Uterus (tissue), 4 donors: ENCODE data around the gene TALDO1. TPM values are rescaled to one million over a fixed set of nuclear protein-coding genes. Genes with fewer than 3 reads are reported as not detected.
A peak's percentile ranks its signal among the peaks of the same experiment; 100 is the strongest.

Experiments used
- DNase-seq, 2 donors: peaks; one replicate each; pipeline ENCODE4 v3.0.0-alpha.2; 2019 to 2020
- H3K27ac ChIP-seq, 2 donors: fragments of 200-600 bp; sonication (generic); 1 replicate in 1 of 2; 2 replicates in 1 of 2; pipeline ENCODE4 v1.5.1; 2016 to 2018
- H3K27me3 ChIP-seq, 2 donors: fragments of 200-600 bp; sonication (generic); one replicate each; pipeline ENCODE4 v1.5.1; 2018 to 2019; ENCODE audit warnings: control low read depth in 1 of 2
- H3K36me3 ChIP-seq, 2 donors: fragments of 200-600 bp; sonication (generic); one replicate each; pipeline ENCODE4 v1.5.1; 2019; ENCODE audit warnings: control low read depth in 1 of 2
- H3K4me1 ChIP-seq, 2 donors: fragments of 200-600 bp; sonication (generic); one replicate each; pipeline ENCODE4 v1.5.1; 2018 to 2019; ENCODE audit warnings: control low read depth in 1 of 2
- H3K4me3 ChIP-seq, 2 donors: fragments of 200-600 bp; sonication (generic); 1 replicate in 1 of 2; 2 replicates in 1 of 2; pipeline ENCODE4 v1.5.1; 2018 to 2019; ENCODE audit warnings: mild to moderate bottlenecking in 1 of 2
- H3K9me3 ChIP-seq, 2 donors: fragments of 200-600 bp; sonication (generic); one replicate each; pipeline ENCODE4 v1.5.1; 2019; ENCODE audit warnings: control low read depth in 1 of 2
- POLR2A ChIP-seq, 2 donors: fragments of 450-650 bp; IDR thresholded peaks; one replicate each; pipeline ENCODE4 v1.6.1; 2016; ENCODE audit warnings: antibody characterized with exemption in 2 of 2, mild to moderate bottlenecking in 1 of 2, moderate library complexity in 1 of 2
- intact Hi-C: fragments of 100-400 bp; cut with DNase I; formaldehyde crosslinking; loops from one replicate; pipeline ENCODE4 v1.15.1; 2023; ENCODE audit warnings: low total_unique reads
- total RNA-seq, 4 donors: library from RNA; depleted of rRNA in 3 of 4; stranded (reverse); fragments of >200 nt in 3 of 4; gene quantifications; one replicate each; pipeline versions ENCODE4 v1.1.0 to v1.2.4, GENCODE V29; 2014 to 2023
- TF ChIP-seq, protein P1 (sequence below), 4 experiments: fragments of 200-600 bp in 2 of 4; fragments of 450-650 bp in 2 of 4; sonication (generic) in 2 of 4; IDR thresholded peaks; one replicate each; pipeline ENCODE4 v1.5.1; 2016 to 2019; ENCODE audit warnings: antibody characterized with exemption in 4 of 4, mild to moderate bottlenecking in 2 of 4, moderate library complexity in 1 of 4
- donor health status: DM: yes; HTN: yes; CAD: no.

TALDO1 gene
- total RNA-seq, 4 donors from 2014 or later, result 60.3 to 146 (median 66.9) TPM

DNA sequence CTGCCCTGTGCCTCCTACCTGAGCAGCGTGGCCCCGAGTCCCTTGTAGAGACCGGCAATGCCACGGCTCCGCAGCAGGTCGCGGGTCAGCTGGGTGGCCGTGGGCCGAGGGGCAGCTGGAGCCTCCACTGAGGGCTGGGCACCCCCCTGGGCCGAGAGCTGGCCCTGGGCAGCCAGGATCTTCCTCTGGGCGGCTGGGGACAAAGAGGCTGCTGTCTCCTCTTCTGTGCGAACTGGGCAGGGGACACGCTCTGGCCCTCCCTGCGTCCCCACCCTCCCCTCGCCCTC lies 45.2 kb downstream of the TALDO1 start:
- DNase-seq, result no peak
- intact Hi-C loops, result no loop called here
- no peak for TF ChIP-seq POLR2A (IDR thresholded peaks at IDR 0.05)
- TF ChIP-seq, protein P1, sequence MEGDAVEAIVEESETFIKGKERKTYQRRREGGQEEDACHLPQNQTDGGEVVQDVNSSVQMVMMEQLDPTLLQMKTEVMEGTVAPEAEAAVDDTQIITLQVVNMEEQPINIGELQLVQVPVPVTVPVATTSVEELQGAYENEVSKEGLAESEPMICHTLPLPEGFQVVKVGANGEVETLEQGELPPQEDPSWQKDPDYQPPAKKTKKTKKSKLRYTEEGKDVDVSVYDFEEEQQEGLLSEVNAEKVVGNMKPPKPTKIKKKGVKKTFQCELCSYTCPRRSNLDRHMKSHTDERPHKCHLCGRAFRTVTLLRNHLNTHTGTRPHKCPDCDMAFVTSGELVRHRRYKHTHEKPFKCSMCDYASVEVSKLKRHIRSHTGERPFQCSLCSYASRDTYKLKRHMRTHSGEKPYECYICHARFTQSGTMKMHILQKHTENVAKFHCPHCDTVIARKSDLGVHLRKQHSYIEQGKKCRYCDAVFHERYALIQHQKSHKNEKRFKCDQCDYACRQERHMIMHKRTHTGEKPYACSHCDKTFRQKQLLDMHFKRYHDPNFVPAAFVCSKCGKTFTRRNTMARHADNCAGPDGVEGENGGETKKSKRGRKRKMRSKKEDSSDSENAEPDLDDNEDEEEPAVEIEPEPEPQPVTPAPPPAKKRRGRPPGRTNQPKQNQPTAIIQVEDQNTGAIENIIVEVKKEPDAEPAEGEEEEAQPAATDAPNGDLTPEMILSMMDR (IDR thresholded peaks at IDR 0.05), result no peak
- H3K4me3 ChIP-seq, result no peak overlapping the region
- no peaks in the 10 kb centered on the region for H3K36me3 ChIP-seq
- no peaks in the 10 kb centered on the region for H3K9me3 ChIP-seq
- peaks cover 0 to 4% of the 10 kb centered on the region in 2 donors for H3K27me3 ChIP-seq
- H3K27ac ChIP-seq, result no peak overlapping the region
- peaks cover 6 to 22% of the 10 kb centered on the region in 2 donors for H3K4me1 ChIP-seq

DNA sequence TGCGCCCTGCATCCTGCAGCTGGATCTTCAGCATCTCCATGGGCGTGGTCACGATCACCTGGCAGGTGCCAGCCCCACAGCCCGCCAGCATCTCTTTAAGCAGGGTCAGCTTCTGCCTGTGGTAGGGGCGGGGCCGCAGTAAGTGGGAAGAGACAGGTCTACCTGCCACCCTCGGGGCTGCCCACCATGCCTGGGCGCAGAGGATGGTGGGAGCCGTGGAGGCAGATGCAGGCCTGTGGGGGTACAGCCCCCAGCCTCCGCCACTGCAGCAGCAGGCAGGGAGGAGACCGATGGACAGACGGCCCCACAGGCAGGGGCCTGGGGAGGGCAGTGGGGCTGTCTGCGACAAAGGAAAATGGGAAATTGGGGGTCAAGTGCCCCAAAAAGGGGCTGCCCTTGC lies 45.6 kb downstream of the TALDO1 start:
- Histone ChIP-seq H3K27ac (no peak overlapping the region), H3K4me1 (peaks cover 6 to 22% of the 10 kb centered on the region in 2 donors), H3K27me3 (peaks cover 0 to 4% of the 10 kb centered on the region in 2 donors), H3K9me3 (no peaks in the 10 kb centered on the region), H3K4me3 (no peak overlapping the region), H3K36me3 (no peaks in the 10 kb centered on the region)
- intact Hi-C loops, result no loop called here
- TF ChIP-seq POLR2A (IDR thresholded peaks at IDR 0.05), result no peak
- TF ChIP-seq, protein P1 (IDR thresholded peaks at IDR 0.05), result no peak
- no peak for DNase-seq

DNA sequence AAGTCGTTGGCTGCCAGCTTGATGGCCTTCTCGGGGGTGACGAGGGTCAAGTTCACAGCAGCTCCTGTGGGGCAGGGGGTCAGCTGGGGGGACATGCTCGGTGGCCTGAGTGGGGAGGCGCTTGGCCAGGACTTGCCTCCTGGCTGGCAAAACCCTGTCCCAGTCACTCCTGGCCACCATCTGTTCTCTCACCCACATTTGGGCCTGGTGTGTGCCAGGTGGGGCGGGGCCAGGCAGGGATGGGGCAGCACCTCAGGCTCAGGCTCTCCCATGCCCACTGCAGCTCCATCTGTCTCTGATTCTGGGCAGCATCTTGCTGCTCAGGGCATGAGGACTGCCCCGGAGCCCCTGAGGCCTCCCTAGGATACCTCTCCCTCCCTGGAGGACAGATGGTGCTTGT lies 46.3 kb downstream of the TALDO1 start:
- TF ChIP-seq, protein P1 (IDR thresholded peaks at IDR 0.05), result no peak
- TF ChIP-seq POLR2A (IDR thresholded peaks at IDR 0.05), result no peak
- no peak for DNase-seq

DNA sequence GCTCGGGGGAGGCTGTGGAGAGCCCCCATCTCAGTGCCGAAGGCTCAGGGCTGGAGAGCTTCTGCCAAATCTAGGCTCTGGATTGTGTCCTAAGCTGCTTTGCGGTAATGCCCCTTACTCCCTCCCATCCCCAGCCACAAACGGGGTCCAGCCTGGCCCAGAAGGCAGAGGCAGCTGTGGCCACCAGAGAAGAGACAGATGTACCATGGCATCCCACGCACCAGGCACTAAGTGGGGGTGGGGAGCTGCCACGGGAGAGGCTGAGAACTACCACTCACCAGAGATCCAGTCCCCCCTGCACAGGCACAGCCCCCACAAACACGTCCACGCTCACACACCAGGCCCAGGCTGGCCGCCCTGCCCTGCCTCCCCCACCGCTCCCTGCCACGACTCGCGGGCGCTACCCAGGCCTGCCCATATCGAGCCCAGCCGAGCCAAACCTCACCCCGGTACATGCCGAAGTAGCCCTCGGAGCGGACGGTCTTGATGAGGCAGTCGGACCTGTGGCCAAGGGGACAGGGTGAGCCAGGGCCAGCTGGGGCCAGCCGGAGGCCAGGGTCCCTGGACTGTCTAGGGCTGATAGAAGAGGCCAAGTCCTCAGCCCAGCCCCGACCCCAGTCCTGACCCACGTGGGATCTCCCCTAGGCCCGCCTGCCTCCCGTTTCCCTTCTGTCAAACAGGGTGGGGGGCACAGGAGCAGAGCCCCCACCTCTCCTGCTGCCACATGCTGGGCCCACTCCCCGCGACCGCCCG lies 46.9 kb downstream of the TALDO1 start:
- Histone ChIP-seq H3K9me3 (no peaks in the 10 kb centered on the region), H3K4me1 (peaks cover 6 to 22% of the 10 kb centered on the region in 2 donors), H3K27ac (no peak overlapping the region), H3K36me3 (no peaks in the 10 kb centered on the region), H3K4me3 (no peak overlapping the region), H3K27me3 (peaks cover 0 to 4% of the 10 kb centered on the region in 2 donors)
- intact Hi-C loops, result no loop called here
- no peak for DNase-seq
- TF ChIP-seq POLR2A (IDR thresholded peaks at IDR 0.05), result no peak
- TF ChIP-seq, protein P1 (IDR thresholded peaks at IDR 0.05), result no peak

More for the DNA sequence above, 46.3 kb downstream of the TALDO1 start:
- Histone ChIP-seq H3K4me1 (peaks cover 6 to 22% of the 10 kb centered on the region in 2 donors), H3K4me3 (no peak overlapping the region), H3K9me3 (no peaks in the 10 kb centered on the region), H3K27ac (no peak overlapping the region), H3K36me3 (no peaks in the 10 kb centered on the region), H3K27me3 (peaks cover 0 to 4% of the 10 kb centered on the region in 2 donors)
- intact Hi-C loops, result no loop called here

DNA sequence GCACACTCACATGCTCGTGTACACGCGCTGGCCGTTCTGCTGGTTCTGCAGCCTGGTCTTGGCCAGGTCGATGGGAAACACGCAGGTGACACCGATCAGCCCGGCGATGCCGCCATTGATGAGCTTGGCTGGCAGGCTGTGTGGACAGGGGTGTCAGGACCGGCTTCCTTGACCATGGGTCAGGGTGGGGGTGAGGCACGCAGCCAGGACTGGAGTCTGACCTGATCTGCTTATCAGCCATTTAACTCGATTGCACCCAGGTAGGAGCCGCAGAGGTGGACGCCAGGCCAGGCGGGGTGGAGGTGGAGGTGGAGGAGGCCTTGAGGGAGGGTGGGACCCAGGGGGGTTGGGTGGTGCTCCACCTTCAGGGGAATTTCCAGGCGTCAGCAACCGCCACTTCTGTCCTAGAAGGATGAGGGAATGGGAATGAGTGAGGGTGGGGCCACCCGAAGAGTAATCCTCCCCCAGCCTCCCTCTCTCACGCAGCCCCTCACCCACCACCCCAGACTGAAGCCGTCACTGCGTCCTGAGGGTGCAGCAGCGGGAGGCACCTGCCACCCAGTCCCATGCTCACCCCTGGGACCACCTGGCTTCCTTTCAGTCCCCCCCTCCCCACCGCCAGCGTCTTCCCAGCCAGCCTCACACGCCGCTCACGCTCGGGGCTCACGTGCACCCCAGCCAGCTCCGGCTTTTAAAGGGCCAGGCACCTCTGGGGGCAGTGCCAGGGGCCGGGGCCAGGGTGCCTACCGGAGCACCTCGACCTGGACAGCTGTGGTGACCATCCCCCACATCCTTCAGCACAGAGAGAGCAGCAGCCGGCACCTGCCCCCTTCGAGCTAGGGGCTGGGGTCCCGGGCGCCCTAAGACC lies 47.7 kb downstream of the TALDO1 start:
- Histone ChIP-seq H3K27ac (peak overlapping the region; percentile 87 to 90), H3K36me3 (no peaks in the 10 kb centered on the region), H3K4me3 (peak overlapping the region; percentile 61 to 79), H3K9me3 (no peaks in the 10 kb centered on the region), H3K4me1 (peaks cover 6 to 22% of the 10 kb centered on the region in 2 donors), H3K27me3 (no peaks in the 10 kb centered on the region)
- TF ChIP-seq POLR2A (IDR thresholded peaks at IDR 0.05), result no peak
- TF ChIP-seq, protein P1 (IDR thresholded peaks at IDR 0.05), result no peak
- intact Hi-C loops, result no loop called here
- DNase-seq, result no peak
